SIG-M5 treated with dmso at 0.1 percent for 504 hours (cell line): Measurements from ENCODE around the gene FBXO3.
"Not testable (repeated sequence)": the region's sequence is repeated elsewhere in the genome, so short reads cannot be mapped to it uniquely, and the experiment has no call there.

ENCODE experiments used
- DNase-seq: peaks from one replicate; lab custom pipeline; 2025; ENCODE audit not compliant: unreplicated experiment; lab: John Stamatoyannopoulos, UW

The FBXO3 gene

DNA sequence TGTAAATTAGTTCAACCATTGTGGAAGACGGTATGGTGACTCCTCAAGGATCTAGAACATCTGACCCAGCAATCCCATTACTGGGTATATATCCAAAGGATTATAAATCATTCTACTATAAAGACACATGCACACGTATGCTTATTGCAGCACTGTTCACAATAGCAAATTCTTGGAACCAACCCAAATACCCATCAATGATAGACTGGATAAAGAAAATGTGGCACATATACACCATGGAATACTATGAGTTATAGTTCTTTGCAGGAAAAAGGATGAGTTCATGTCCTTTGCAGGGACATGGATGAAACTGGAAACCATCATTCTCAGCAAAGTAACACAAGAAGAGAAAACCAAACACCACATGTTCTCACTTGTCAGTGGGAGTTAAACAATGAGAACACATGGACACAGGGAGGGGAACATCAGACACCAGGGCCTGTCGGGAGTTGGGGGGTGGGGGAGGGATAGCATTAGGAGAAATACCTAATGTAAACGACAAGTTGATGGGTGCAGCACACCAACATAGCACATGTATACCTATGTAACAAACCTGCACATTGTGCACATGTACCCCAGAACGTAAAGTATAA lies 45.2 kb downstream of the FBXO3 start:
- DNase-seq = not testable (repeated sequence)

DNA sequence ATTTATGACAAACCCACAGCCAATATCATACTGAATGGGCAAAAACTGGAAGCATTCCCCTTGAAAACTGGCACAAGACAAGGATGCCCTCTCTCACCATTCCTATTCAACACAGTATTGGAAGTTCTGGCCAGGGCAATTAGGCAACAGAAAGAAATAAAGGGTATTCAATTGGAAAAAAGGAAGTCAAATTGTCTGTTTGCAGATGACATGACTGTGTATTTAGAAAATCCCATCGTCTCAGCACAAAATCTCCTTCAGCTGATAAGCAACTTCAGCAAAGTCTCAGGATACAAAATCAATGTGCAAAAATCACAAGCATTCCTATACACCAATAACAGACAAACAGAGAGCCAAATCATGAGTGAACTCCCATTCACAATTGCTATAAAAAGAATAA lies 46.8 kb downstream of the FBXO3 start:
- not testable (repeated sequence) for DNase-seq

DNA sequence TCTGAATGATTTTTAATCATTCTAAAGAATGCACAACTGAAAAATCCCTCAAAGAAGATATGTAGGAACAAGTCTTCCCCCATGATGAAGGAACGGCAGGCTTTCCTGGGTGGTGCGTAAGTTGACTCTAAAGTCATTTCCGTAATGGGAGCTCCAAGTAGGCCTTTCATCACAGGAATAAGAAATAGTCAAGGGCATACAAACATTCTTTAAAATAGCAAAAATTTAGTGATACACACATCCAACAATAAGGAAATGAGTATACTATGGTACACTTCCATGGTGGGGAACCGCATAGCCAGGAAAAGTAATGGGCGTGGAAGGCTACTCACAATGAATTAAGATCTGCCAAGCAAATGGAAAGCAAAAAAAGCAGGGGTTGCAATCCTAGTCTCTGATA lies 48.8 kb downstream of the FBXO3 start:
- DNase-seq = no peak

DNA sequence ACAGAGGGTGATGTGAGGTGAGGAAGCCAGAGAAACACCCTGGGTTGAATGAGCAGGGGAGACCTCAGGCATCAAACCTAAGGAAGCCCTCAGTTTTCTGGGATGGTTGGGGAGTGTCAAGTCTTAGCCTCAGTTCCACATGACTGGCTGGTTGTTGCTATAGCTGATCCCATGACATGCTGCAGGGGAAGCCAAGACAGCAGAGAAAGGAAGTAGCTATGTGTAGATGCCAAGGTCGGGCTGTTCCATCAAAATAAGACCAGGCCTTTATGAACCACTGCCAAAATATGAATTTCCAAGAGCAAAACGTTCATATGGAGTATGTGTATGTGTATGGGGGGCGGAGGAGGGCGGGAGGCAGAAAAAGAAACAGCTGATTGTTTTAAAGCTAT lies 49.7 kb downstream of the FBXO3 start:
- DNase-seq = no peak

DNA sequence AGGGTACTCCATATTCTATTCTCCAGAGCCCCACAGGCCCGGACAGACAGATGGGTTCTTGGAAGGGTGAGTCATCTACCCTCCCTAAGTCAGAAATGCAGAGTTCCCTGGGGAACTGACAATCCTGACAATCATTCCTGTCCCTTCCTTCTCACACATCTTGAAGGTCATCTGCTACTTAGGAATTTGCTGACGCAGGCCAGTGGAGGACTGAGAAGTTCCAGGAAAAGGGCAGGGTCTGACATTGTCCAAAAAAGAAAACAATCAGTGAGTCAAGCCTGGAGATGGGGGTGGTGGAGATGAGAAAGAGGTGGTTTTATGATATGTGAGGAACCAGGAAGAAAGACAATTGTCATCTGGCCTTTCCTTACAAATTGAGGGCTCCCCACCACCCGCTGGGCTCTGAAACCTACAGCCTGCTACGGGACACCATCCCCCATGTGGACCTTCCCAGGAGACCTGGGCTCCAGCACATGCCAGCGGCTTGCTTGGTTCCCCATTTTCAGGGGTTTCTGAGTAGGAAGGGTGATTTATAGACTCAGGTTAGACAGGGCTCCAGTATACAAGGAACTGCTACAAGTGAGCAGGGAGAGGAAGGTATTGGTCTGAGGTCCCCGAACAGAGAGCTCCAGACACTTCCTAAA lies 51.0 kb downstream of the FBXO3 start:
- no peak for DNase-seq

DNA sequence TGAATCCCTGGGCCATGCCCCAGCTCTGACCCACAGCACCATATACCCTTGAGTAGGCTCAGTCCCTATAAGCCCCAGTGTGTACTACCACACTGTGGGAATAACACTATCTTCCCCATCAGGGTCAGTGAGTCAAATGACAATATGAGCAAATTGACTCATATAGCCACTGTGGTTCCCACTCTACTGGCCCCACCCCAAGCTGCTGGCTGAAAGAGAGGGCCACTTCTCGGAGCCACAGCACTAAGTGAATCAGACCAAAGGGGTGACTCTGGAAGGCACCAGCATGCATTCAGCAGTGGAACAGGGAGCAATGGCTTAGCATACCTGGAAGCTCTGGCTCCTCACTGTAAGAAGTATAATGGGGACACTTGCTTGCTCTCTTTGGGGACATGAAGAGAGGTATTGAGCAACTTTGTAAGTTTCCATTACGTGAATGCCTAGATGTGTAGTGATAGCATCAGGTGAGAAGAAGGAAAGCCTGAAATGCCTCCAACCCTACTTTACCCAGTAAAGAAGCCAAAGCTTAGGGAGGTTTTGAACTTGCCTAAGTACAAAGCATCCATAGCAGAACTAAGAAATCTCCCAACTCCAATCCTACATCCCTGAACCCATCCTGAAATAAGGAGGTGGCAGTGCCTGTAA lies 51.6 kb downstream of the FBXO3 start:
- no peak for DNase-seq

DNA sequence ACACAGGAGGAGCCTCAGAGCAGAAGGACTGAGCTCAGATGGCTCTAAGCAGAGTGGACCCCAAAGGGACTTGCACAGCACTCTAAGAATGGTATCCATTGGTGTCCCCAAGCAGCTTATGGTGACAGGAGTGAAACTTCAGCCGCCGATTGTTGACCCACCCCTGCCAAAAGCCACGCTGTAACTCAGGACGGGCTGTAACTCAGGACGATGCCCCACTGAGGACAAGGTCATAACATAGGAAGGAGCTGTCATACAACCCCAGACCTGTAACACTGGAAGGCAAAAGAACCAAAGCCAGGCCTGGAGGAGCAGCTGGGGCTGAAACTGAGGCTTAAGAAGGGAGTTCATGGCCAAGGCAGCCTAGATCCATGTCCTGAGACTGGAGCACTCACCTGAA lies 52.3 kb downstream of the FBXO3 start:
- no peak for DNase-seq

DNA sequence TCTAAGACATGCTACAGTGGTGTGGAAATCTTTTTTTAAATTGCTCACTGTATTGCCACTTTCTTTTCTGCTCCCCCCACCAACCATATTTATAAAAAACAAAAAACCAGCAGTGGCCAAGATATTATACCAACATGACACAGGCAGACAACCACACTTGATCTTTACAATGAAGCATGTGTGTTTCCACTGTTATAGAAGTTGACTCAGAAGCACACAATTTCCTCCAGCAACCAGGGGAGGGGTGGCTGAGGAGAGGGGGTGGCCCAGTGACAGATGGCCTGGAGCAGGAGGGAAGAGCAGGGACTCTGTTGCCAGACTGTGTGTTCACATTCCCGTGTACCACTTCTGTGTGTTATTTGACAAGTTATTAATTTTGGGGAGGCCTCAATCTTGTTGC lies 52.9 kb downstream of the FBXO3 start:
- DNase-seq = no peak

DNA sequence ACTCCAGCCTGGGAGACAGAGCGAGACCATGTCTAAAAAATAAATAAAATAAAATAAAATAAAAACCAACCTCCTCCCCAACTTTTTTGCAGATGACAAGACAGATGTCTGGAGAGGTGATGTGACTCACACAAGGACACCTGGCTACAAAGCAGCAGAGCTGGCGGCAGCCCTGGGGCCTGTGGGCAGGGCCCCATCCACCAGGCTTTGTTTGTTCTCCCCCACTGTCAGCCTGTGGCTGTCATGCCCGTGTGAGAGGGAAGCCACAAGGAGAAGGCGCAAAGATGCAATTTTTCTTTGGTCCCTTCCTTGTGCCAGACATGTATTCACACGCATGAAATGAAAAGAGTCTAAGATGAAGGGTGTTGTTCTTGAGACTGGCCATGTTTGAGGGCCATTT lies 54.7 kb downstream of the FBXO3 start:
- no peak for DNase-seq

DNA sequence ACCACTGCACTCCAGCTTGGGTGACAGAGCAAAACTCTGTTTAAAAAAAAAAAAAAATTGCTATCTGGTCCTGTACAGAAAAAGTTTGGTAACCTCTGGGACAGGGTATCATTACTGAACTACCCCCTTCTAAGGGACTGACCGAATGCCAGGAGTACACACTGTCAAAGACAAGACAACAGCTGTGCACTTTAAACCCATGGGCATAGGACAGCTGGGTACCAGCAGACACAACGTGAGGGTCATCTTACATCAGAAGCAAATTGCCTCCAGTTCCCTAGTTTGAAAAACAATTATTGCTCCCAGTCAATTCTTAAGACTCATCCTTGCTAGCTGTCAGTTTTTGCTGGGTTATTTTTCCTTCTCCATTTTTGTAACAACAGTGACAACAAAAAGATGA lies 55.9 kb downstream of the FBXO3 start:
- DNase-seq = no peak

DNA sequence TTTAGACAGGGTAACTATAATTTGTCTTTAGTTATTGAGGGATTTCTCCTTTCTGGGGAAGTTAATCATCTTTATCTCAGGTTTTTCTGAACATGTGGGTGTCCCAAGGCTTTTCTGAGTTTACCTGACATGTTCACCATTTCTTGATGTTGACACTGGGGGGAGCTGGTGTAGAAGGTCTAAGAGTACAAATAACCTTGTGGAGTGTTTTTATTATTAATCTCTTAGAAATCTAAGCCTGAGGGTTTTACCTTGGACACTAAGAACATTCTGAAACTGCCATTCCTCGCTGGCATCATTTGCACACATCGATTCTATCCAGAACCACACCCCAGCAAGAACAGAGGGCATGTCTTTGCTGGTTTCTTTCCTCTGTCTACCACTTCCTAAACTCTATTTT lies 58.1 kb downstream of the FBXO3 start:
- no peak for DNase-seq

DNA sequence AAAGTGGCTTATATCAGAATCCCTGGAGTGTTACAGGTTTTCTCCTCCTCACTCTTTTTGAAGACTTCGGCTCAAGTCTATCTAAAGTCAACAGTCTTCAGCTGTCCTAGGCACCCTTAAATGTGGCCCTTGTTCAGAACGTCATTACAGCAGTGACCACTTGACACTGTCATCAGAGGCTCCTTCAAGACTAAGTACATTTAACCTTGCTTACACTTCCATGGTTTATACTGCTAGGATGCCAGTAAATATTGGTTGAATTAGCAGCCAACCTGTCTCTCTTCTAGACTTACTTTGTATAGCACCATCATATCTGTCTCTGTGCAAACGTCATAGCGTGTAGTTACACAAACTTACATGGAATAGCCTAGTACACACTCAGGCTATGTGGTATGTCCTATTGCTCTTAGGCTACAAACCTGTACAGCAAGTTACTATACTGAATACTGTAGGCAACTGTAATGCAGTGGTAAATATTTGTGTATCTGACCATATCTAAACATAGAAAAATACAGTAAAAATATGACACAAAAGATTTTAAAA lies 60.4 kb downstream of the FBXO3 start:
- no peak for DNase-seq

DNA sequence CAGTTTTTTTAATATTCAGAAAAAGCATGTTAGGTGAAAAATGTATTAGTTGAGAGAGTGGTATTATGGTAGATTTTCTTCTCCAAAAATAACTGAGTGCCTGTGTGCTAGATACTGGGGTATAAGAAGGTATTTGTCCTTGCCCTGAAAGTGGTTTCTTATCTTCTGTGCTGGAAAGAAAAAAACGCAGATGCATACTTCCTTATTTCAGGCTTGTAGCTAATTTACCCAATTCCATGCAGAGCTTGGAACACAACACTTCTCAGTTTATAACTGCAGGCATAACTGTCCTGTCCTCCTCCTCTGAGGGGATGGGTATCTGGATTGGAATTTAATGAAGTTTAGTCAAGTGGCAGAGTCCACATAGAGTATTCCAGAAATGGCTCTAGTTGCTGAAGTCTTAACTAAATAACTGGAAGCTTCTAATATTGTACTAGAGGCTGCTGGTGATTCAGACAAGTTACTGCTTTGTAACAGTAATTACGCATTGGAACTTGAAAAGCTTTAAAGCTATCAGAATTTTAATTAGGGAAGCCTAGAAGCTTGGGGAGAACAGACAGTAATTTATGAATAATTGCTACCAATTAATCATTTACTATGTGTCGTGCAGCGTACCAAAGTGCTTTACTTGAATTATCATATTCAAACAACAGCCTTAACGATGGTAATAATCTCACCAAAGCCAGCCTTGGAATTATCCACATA lies 61.0 kb downstream of the FBXO3 start:
- DNase-seq = no peak

DNA sequence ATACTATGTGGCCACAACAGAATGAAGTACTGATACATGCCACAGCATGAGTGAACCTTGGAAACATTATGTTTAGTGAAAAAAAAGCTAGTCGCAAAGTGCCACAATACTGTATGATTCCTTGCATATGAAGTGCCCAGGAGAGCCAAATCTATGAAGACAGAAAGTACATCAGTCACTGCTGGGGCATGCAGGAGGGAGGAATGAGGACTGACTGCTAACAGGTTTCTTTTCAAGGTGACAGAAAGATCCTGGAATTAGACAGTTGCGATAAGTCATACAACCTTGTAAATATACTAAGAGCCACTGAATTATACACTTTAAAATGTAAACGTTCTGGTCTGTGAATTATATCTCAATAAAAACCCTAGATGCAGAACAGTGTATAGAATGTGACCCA lies 61.9 kb downstream of the FBXO3 start:
- no peak for DNase-seq

DNA sequence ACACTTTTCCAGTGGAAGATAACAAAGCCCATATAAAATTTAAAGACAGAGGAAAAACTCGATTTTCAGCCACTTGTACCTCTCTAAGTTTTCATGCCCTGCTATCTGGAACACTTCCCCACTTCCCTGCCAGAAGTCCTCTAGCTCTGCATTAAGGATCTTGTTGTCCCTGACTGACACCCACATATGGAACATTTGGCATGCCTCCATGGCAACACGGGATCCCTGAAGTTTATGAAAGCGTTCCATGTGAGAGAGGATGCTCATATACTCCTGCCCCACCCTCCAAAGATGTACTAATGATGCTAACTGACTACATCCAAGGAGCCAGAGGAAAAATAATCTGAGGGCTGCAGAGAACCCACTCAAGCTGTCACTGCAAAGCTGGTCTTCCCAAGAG lies 64.9 kb downstream of the FBXO3 start:
- no peak for DNase-seq

DNA sequence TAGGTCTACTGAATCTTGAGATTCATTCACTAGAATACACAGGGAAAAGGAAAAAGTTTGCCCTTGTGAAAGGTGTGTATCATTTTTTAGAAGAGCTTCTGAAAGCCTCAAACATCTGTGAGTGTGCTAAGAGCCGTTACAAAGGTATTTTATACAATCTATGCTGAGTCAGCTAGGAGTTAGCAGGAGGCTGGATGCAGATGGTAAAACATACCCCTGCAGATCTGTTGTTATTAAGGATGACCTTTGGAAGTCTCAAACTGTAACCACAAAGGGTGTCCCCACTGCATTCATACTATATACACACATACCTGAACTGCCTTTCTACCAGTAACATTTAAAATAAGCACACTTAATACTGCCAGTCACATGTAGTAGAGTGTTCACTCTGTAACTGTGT lies 65.3 kb downstream of the FBXO3 start:
- no peak for DNase-seq

DNA sequence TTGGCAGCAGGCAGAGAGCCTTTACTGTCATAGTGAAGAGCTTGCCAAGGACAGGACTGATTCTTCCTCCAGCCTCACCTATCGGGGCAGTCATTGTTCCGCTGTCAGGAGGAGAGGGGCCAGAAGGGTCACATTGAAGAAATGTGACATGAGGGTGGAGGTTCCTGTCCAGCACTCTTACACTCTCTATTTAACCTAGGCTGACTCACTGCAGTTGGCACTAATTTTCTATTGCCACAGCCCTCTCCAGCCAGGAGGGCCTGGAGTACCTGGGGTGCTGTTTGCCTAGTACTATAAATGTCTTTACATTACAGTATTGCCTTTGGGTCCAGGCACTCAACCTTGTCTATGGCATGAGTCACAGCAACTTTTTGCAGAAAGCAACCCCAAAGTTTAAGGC lies 66.5 kb downstream of the FBXO3 start:
- not testable (repeated sequence) for DNase-seq

DNA sequence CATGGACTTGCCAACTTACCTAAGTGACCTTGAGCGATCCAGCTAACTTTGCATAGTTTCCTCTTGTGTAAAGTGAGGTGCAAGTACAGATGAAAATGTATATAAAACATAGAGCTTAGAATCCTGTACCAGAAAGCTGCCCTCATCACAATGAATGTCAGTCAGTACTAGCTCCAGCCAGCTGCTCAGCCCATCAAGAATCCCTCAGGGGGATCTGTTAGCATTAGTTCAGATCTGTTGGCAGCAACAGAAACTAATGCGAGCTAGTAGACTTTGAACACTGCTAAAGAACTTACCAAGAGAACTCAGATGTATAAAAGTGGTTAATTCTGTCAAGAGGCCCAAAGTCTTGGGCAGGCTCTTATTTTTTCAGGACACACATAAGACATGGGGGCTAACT lies 67.4 kb downstream of the FBXO3 start:
- DNase-seq = no peak

DNA sequence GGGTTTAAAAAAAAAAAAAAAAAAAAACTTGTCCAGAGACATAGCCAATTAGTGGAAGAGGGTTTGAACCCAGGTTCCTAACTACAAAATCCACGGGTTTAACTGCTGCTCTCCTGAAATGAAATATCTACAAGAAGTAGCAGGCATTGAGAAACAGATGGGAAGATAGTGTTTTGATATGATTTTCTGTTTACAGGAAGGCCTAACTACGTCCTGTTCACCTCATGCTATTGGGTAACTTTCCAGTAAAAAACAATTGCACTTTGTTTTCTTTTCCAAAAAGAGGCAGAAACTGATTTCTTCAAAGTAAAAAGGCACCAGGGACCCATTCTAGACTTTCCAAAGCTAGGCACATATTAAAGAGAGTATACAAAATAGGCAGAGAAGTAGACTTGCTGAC lies 67.8 kb downstream of the FBXO3 start:
- DNase-seq = no peak

DNA sequence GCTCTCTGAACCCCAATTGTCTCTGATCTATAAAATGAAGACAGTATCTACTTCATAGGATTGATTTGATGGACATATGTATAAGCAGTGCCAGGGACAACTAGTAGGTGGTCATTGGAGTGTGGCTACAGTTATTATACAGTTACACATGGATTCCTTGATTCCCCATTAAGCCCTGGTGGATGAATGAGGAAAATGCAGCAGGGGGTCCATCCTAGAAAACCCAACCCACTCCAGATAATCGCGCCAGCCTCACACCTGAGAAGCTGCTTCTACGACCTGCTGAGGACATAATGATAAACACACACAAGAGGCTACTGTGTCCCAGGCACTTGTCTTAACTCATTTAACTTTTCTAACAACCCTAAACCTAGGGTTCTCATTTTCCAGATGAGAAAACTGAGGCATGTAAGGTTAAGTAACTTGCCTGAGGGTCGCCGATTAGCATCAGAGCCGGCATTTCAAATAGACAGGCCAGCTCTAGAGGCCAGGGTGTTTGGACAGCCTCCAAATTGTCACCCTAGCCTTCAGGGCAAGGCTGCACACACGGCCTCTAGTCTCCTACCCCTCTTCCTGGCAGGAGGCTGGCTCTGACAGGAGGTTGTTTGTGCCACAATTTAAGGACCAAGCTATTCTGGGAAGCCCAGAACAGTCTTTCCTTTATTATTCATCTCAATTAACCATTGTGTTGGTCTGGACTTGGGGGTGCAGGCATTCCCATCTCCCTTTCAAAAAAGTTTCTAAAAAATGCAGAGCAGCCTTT lies 69.9 kb downstream of the FBXO3 start:
- DNase-seq = no peak

DNA sequence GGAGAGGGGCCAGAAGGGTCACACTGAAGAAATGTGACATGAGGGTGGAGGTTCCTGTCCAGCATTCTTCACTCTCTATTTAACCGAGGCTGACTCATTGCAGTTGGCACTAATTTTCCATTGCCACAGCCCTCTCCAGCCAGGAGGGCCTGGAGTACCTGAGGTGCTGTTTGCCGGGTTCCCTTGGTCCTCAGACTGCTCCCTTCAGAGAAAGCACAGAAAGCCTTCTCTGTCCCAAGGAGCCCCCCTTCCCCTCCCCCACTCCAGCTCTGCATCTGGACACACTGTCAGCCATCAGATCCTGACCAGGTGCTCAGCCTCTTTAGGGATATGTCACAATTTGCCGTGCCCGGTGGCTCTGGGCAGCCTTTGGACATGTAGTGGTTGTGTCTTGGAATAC lies 70.5 kb downstream of the FBXO3 start:
- no peak for DNase-seq
